H1 (cell line): ENCODE data around the gene BMPR1A. TPM values are rescaled to one million over a fixed set of nuclear protein-coding genes. Genes with fewer than 3 reads are reported as not detected.

Experiments used
- CEBPB ChIP-seq: IDR thresholded peaks from 2 replicates; pipeline ENCODE4 v1.6.1; 2012; ENCODE audit warnings: low read depth, low read length
- CHD2 ChIP-seq: IDR thresholded peaks from 2 replicates; pipeline ENCODE4 v1.6.1; 2012; ENCODE audit warnings: low read length, improper control_type of control experiment
- CREB1 ChIP-seq: IDR thresholded peaks from 2 replicates; pipeline ENCODE4 v1.6.1; 2012; ENCODE audit warnings: inconsistent platforms
- FOSL1 ChIP-seq: IDR thresholded peaks from 2 replicates; pipeline ENCODE4 v1.6.1; 2011; ENCODE audit warnings: mild to moderate bottlenecking, low read depth, low read length, moderate library complexity; ENCODE audit not compliant: insufficient read depth
- GTF2F1 ChIP-seq: IDR thresholded peaks from 2 replicates; pipeline ENCODE4 v1.6.1; 2012; ENCODE audit warnings: low read depth, low read length, improper control_type of control experiment, borderline replicate concordance
- NANOG ChIP-seq: IDR thresholded peaks from 2 replicates; pipeline ENCODE4 v1.6.1; 2011; ENCODE audit warnings: low read length, low read depth, mild to moderate bottlenecking, inconsistent platforms; ENCODE audit not compliant: insufficient read depth, poor library complexity, severe bottlenecking
- RAD21 ChIP-seq, 2 experiments: IDR thresholded peaks in 1 of 2; conservative IDR thresholded peaks in 1 of 2; 2 replicates each; pipeline ENCODE4 v1.6.1; 2011; ENCODE audit warnings: low read depth in 2 of 2, low read length in 2 of 2, improper control_type of control experiment in 1 of 2, inconsistent platforms in 1 of 2, mild to moderate bottlenecking in 1 of 2, moderate library complexity in 1 of 2
- SAP30 ChIP-seq: fragments of 300-600 bp; sonication (generic); IDR thresholded peaks from 2 replicates; pipeline ENCODE4 v1.7.1; 2012; ENCODE audit warnings: low read length, moderate library complexity, mild to moderate bottlenecking, inconsistent platforms; ENCODE audit not compliant: insufficient read depth, insufficient replicate concordance
- TAF1 ChIP-seq: IDR thresholded peaks from 2 replicates; pipeline ENCODE4 v1.6.1; 2011; ENCODE audit warnings: mild to moderate bottlenecking, low read depth, low read length
- TAF7 ChIP-seq: optimal IDR thresholded peaks from 2 replicates; pipeline ENCODE3; 2011; ENCODE audit warnings: low read depth, mild to moderate bottlenecking, inconsistent platforms, low read length, moderate library complexity, borderline replicate concordance
- TBP ChIP-seq: IDR thresholded peaks from 2 replicates; pipeline ENCODE4 v1.6.1; 2011; ENCODE audit warnings: low read depth, low read length, improper control_type of control experiment
- polyA plus RNA-seq, 7 experiments: library from polyadenylated mRNA; depleted of rRNA in 3 of 7; stranded (reverse) in 5 of 7; unstranded in 2 of 7; fragments of >200 nt in 5 of 7; fragments of 200-250 nt in 2 of 7; gene quantifications; 1 replicate in 5 of 7; 2 replicates in 1 of 7; 4 replicates in 1 of 7; pipeline versions ENCODE4 v1.2.1 to v1.2.3, GENCODE V29; 2011 to 2013; ENCODE audit warnings: missing spikeins in 2 of 7, mixed read lengths in 2 of 7
- total RNA-seq: library from RNA; stranded (reverse); fragmentation: NEBNext Ultra II Directional; extraction: Animal tissue kit (Norgen Biotek cat#: 25700); gene quantifications from 2 replicates; pipeline ENCODE4 v1.2.1, GENCODE V29; 2021
- TF ChIP-seq, protein P1 (sequence below): fragments of 300-600 bp; sonication (generic); IDR thresholded peaks from 2 replicates; pipeline ENCODE4 v1.7.1; 2012; ENCODE audit warnings: low read length, moderate library complexity, mild to moderate bottlenecking, inconsistent platforms; ENCODE audit not compliant: insufficient replicate concordance

BMPR1A gene
- total and polyA plus RNA-seq, 2 of the 8 experiments (the other 6 are each of a cell fraction or from before 2014, with no cell fraction given) = 34.4 to 129 TPM

DNA sequence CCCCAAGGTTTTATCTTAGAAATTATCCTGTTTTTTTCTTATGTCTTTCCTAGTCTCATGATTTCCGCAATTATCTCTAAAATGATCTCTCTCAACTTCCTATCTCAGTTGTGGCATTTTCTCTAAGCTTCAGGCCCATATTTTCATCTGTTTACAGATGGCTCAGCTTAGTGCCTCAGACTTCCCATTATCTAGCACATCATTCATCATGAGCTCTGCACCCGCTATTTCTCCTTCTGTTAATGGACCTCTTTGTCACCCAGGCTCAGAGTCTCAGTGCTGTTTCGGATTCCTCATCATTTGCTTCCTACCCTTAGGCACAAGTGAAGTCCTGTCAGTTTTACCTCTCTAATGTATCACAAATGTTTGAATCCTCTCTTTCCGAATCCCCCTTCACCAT lies 84.1 kb downstream of the BMPR1A start (continued):
- TF ChIP-seq, protein P1, sequence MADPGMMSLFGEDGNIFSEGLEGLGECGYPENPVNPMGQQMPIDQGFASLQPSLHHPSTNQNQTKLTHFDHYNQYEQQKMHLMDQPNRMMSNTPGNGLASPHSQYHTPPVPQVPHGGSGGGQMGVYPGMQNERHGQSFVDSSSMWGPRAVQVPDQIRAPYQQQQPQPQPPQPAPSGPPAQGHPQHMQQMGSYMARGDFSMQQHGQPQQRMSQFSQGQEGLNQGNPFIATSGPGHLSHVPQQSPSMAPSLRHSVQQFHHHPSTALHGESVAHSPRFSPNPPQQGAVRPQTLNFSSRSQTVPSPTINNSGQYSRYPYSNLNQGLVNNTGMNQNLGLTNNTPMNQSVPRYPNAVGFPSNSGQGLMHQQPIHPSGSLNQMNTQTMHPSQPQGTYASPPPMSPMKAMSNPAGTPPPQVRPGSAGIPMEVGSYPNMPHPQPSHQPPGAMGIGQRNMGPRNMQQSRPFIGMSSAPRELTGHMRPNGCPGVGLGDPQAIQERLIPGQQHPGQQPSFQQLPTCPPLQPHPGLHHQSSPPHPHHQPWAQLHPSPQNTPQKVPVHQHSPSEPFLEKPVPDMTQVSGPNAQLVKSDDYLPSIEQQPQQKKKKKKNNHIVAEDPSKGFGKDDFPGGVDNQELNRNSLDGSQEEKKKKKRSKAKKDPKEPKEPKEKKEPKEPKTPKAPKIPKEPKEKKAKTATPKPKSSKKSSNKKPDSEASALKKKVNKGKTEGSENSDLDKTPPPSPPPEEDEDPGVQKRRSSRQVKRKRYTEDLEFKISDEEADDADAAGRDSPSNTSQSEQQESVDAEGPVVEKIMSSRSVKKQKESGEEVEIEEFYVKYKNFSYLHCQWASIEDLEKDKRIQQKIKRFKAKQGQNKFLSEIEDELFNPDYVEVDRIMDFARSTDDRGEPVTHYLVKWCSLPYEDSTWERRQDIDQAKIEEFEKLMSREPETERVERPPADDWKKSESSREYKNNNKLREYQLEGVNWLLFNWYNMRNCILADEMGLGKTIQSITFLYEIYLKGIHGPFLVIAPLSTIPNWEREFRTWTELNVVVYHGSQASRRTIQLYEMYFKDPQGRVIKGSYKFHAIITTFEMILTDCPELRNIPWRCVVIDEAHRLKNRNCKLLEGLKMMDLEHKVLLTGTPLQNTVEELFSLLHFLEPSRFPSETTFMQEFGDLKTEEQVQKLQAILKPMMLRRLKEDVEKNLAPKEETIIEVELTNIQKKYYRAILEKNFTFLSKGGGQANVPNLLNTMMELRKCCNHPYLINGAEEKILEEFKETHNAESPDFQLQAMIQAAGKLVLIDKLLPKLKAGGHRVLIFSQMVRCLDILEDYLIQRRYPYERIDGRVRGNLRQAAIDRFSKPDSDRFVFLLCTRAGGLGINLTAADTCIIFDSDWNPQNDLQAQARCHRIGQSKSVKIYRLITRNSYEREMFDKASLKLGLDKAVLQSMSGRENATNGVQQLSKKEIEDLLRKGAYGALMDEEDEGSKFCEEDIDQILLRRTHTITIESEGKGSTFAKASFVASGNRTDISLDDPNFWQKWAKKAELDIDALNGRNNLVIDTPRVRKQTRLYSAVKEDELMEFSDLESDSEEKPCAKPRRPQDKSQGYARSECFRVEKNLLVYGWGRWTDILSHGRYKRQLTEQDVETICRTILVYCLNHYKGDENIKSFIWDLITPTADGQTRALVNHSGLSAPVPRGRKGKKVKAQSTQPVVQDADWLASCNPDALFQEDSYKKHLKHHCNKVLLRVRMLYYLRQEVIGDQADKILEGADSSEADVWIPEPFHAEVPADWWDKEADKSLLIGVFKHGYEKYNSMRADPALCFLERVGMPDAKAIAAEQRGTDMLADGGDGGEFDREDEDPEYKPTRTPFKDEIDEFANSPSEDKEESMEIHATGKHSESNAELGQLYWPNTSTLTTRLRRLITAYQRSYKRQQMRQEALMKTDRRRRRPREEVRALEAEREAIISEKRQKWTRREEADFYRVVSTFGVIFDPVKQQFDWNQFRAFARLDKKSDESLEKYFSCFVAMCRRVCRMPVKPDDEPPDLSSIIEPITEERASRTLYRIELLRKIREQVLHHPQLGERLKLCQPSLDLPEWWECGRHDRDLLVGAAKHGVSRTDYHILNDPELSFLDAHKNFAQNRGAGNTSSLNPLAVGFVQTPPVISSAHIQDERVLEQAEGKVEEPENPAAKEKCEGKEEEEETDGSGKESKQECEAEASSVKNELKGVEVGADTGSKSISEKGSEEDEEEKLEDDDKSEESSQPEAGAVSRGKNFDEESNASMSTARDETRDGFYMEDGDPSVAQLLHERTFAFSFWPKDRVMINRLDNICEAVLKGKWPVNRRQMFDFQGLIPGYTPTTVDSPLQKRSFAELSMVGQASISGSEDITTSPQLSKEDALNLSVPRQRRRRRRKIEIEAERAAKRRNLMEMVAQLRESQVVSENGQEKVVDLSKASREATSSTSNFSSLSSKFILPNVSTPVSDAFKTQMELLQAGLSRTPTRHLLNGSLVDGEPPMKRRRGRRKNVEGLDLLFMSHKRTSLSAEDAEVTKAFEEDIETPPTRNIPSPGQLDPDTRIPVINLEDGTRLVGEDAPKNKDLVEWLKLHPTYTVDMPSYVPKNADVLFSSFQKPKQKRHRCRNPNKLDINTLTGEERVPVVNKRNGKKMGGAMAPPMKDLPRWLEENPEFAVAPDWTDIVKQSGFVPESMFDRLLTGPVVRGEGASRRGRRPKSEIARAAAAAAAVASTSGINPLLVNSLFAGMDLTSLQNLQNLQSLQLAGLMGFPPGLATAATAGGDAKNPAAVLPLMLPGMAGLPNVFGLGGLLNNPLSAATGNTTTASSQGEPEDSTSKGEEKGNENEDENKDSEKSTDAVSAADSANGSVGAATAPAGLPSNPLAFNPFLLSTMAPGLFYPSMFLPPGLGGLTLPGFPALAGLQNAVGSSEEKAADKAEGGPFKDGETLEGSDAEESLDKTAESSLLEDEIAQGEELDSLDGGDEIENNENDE = no peak
- TF ChIP-seq SAP30 = no peak
- TF ChIP-seq CEBPB = no peak
- TF ChIP-seq CREB1 = no peak
- TF ChIP-seq TAF1 = no peak
- TF ChIP-seq RAD21 (IDR thresholded peaks at IDR 0.05 in 1 of 2, conservative IDR thresholded peaks at IDR 0.05 in 1 of 2; ENCODE audit: low read depth in 2 of 2, low read length in 2 of 2) = no peak
- TF ChIP-seq CHD2 = no peak
- TF ChIP-seq NANOG = no peak
- TF ChIP-seq FOSL1 = no peak
- no peak for TF ChIP-seq TBP
- TF ChIP-seq TAF7 = no peak
- TF ChIP-seq GTF2F1 = no peak
